HEK293 (cell line): ENCODE data around the gene RIPOR3.

Experiments
- CTCF ChIP-seq: fragments of 450-650 bp; formaldehyde crosslinking; IDR thresholded peaks from 2 replicates; pipeline ENCODE4 v1.5.1; 2016; ENCODE audit warnings: missing biosample characterization, missing genetic modification characterization
- ZNF19 ChIP-seq: fragments of 450-650 bp; formaldehyde crosslinking; IDR thresholded peaks from 2 replicates; pipeline ENCODE4; 2016; ENCODE audit warnings: missing biosample characterization, missing genetic modification characterization, low read depth
- ZNF670 ChIP-seq: fragments of 450-650 bp; formaldehyde crosslinking; IDR thresholded peaks from 2 replicates; pipeline ENCODE4 v1.5.1; 2016; ENCODE audit warnings: missing biosample characterization, missing genetic modification characterization, low read depth

- TF ChIP-seq CTCF (tag by site-specific recombination) (no peak), ZNF19 (tag by site-specific recombination) (no peak), ZNF670 (no peak)
Measured at GRCh38 chr20:50578778-50579165, 112.6 kb downstream of the RIPOR3 start.
